Astrocyte of the hippocampus (primary cell): Measurements from ENCODE around the gene ADRM1.
A peak's percentile ranks its signal among the peaks of the same experiment; 100 is the strongest.

ENCODE experiments used
- DNase-seq: peaks from one replicate; pipeline ENCODE4 v3.0.0; 2011; ENCODE audit warnings: low read depth, low spot score

ADRM1 gene

DNA sequence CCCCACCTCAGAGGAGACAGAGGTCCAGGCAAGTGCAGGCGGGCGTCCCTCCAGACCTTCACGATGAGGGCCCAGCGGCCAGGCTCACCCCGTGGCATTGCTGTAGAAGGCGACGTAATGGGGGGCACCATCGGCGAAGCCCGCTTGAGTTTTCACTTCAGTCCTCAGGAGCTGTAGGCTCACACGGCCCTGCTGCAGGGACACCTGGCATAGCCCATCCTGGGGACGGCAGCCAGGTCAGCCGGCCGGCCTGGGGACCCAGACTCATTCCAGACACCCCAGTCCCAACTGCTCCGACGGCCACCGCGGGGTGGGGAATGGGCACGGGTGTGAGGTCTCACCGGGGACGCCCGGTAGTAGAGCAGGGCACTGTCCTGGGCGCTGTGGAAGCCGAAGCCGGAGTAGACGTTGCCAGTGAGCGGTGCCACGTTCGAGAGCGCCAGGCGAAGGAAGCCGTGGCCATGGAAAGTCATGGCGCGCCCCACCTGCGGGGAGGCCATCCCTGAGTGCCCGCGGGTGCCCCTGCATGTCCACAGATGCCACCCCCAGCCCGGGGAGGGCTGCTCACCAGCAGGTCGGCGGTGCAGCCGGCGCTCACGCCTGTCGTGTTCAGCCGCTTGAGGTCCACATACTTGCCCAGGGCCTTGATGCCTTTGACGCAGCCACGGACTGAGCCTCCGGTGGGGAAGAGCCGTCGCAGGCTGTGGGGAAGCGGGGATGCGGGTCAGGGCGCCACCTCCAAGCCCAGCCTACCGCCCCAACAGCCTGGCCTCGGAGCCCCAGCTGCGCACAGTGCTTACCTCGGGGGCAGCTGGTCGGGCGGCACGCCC, 9.2 kb downstream of the ADRM1 start:
- no peak for DNase-seq

DNA sequence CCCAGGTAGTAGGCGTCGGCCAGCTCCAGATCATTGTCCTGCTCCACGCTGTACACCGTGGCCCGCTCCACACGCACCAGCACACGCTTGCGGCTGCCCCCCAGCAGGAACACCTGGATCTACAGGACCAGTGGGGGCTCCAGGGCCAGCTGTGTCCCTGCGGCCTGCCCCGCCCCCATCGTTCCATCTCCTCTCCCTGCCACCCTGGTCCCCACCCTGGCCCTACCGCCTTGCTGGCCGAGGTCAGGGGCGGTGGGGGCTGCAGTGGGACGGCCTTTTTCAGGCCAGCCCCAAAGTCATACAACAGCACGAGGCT, 9.8 kb downstream of the ADRM1 start:
- DNase-seq: no peak

DNA sequence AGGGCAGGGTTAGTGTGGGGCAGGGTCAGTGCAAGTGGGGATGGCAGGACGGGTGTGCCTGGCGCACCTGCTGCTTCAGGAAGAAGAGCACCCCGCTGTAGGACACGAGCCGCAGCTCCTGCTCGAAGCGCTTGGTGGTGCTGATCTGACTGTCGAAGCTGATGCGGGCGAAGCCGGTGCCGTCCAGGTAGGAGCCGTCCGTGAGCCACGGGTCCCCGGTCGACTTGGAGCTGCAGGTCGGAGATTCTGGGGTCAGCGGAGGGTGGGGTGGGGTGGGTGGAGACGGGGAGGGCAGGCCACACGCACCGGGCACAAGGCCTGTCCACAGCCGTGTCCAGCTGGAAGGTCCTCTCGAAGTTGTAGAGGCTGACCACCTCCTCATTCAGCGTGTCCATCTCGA, 10.2 kb downstream of the ADRM1 start:
- DNase-seq: no peak

DNA sequence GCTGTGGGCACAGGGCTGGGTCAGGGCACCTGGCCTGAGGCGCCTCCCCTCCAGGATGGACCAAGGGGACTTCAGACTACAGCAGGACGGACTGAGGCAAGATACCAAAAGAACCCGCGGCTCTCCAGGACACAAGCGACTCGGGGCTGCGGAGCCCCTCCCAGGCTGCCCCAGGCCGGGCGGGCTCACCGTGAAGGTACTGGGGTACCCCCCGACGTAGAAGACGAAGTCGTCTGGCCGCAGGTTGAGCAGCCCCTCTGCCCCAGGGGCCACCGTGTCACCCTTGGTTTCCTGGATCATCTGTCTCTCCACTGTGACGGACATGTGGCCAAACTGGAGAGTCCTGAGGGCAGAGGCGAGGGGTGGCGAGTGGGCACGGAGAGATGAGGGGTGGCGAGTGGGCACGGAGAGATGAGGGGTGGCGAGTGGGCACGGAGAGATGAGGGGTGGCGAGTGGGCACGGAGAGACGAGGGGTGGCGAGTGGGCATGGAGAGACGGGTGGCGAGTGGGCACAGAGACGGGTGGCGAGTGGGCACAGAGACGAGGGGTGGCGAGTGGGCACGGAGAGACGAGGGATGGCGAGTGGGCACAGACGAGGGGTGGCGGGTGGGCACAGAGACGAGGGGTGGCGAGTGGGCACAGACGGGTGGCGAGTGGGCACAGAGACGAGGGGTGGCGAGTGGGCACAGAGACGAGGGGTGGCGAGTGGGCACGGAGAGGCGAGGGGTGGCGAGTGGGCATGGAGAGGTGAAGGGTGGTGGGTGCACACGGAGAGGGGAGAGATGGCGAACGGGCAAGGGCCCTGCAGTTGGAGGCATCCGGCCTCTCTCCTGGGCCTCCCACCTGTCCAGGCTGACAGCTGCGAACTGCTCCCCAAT, 10.9 kb downstream of the ADRM1 start:
- DNase-seq: no peak

DNA sequence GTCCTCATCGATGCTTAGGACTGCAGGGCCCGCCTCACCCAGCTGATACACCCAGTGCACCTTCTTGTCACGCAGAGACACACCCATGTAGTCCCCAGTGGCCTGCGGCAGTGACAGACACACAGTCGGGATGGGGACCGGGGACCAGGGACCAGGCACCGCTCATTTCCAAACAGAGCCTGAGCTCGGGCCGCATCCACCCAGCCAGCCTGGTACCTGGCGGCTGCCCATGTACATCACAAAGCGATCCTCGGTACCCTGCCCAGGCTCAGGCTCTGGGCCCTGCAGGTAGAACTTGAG, 11.5 kb downstream of the ADRM1 start:
- DNase-seq: no peak

DNA sequence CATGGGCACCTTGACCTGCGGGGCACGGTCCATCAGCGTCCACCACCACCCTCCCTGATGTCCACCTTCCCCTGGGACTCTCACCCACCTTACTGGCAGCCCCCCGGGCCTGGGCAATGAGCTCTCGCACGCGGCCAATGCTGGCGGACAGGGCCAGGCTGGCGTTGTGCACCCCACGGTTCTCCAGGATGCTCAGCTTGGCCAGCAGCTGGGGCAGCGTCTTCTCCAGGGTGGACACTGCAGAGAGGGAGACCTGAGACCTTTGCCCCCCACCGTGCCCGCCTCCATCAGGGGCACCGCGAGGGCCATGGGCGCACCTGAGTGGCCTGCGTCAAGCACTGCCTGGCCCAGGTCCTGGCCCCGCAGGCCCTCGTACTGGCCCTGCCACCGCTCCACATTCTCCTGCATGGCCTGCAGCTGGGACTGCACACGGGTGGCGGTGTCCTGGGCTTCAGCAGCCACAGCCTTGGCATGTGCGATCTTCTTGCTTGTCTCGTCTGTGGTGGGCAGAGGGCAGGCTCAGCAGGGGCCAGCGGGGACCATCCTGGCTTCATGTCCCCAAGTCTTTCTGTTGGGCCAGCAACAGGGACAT, 12.0 kb downstream of the ADRM1 start:
- no peak for DNase-seq

DNA sequence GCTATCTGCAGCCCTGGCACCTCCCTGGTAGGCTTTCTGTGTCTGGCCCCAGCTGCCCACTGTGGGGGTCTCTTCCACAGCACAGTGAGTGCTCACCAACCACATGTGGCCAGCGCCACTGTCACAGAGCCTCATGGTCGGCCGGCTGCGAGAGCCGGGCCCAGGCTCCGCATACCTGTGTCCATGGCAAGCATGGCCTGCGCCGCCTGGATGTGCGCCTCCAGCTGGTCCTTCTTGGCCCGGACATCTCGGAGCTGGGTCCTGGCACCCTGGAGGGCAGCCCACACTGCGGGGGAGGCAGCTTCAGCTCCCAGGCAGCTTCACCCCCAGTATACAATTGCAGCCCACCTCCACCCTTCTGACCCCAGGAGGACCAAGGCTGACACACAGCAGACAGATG, 13.0 kb downstream of the ADRM1 start:
- DNase-seq: no peak

DNA sequence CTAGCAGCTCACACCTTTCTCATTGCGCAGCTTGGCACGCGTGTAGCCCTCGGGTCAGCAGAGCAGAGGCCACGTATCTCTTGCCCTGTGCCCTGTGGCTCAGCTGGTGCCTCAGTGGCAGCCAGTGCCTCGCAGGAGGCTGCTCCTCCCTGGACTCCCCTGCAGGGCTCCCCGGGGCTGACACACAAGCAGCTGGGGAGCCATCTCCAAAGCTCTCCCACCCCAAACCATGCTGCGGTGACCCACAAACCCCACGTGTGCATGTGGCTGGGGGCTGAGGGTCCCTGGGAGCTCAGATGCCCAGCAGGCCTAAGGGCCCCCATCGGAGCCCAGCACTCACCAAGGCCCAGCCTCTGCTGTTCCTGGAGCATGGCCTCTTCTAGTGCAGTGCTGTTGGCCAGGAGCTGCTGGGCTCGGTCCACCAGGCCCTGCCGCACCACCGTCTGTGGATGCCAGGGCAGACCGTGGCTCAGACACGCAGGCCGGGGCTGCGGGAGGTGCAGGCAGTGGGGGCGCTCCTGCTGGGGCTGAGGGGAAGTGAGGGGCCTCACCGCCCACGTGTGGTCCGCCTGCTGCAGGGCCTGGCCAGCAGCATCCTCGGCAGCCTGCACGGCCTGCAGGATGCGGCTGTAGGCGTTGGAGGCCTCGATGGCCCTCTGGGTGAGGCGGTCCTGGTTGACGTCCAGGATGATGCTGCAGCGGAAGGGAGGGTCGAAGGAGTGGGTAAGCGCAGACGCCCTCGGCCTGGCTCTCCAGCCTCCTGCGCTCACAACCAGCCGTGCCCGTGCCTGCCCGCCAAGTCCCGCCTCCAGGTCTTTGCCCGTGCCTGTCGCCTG, 13.8 kb downstream of the ADRM1 start:
- no peak for DNase-seq

DNA sequence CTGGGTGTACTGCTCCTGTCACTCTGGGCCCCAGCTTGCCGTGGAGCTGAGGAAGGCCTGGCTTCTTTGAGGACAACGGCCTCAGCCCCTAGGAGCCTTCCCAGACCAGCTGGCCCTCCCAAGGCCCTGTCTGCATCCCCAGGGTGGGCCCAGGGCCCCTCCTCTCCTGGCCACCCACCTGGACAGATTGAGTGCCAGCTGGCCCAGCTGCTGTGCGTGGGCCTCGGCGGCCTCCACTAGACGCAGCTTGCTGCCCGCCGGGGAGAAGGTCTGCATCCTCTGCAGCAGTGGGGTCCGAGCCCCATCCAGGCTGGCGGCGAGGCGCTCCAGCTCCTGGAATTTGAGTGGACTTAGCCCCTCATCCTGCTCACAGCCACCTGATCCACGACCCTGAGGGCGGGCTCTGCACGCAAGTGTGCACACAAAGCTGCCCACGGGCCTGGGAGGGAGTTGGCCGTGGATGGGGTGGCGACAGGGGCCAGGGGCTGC, 14.4 kb downstream of the ADRM1 start:
- no peak for DNase-seq

DNA sequence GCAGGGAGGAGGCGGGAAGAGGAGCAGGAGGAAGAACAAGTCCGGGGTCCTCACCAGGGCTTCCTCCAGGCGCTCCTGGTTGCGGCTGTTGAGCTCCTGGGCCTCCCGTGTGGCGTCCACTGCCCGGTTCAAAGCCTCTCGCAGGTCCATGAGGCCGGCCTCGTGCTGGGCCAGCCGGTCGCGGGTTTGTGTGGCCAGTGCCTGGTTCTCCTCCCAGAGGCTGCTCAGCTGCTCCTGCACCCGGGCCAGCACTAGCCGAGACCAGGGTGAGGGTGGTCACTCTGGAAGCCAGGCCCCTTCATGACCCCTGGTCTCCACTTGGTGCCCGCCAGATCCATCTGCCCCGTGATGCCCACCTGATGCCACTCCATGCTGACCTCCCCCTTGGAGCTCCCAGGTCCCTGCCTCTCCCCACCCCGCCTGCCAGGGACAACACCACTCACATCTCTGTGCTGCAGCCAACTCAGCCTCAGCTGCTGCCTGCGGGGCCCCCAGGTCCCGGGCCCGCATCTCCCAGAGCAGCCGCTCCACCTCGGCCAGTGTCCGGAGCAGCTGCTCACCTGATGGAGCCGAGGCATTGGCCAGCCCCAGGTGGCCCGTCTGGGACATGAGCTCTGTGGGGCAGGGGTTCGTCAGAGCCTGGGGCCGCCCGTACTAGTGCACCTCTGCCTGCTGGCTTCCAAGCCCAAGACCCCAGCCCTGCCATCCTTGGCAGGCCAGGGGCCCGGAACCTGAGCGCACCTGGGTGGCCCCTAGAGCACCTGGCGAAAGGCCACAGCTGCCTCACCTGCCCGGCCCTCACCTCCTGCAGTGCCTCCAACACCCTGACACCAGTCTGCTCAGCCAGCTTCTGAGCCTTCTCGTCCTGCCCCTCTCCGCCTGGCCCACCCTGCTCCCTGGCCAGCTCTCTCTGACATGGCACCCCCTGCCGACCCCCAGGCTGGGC, 15.9 kb downstream of the ADRM1 start:
- no peak for DNase-seq

DNA sequence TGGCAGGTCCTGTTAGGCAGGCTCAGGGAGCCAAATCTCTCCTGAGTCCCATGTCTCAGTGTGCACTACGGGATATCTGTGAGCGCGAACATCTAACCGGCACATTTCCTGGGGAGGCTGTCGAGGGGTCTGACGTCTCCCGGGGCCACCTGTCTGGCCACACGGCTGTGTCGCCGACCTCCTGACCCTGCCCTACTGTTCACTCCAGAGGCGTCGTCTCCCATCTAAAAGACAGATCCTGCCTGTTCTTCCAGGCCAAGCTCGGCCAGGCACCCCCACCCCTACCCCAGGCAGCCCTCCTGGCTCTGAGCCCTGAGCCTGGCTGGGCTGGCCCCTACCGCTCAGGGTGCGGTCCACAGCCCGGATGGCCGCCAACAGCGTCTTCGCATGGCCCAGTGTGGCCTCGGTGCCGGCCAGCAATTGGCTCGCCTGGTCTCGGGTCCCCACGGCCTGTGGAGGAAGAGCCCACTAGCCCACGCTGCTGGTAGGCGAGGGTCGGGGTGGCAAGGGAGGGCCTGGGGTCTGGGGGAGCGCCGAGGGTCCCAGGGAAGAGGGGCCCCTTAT, 16.6 kb downstream of the ADRM1 start:
- no peak for DNase-seq

DNA sequence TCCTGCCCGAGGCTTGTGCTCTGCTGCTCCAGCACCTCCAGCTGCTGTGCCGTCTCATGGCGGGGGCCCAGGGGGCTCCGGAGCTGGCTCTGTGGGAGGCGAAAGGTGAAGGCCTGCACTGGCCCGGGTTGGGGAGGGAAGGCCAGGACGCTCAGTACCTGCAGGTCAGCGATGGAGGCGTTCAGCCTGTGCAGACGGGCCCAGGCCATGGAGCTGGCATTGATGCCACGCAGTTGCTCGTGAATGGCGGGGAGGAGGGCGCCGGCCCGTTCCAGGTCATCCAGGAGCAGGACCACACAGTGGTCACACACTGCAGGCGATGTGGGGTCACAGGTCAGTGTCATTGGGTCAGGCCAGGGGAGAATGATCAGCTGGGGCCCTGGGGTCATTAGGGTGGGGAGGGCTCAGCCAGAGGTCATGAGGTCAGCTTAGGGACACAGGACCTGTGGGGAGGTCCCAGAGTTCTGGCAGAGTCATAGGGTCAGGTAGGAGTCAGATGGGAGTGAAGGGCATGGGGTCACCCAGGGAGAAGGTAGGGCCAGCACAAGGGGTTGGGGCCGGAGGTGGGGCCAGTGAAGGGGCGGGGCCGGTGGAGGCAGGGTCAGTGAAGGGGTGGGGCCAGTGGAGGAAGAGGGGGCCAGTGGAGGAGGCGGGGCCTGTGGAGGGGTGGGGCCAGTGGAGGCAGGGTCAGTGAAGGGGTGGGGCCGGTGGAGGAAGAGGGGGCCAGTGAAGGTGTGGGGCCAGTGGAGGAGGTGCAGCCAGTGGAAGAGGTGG, 18.0 kb downstream of the ADRM1 start:
- no peak for DNase-seq

DNA sequence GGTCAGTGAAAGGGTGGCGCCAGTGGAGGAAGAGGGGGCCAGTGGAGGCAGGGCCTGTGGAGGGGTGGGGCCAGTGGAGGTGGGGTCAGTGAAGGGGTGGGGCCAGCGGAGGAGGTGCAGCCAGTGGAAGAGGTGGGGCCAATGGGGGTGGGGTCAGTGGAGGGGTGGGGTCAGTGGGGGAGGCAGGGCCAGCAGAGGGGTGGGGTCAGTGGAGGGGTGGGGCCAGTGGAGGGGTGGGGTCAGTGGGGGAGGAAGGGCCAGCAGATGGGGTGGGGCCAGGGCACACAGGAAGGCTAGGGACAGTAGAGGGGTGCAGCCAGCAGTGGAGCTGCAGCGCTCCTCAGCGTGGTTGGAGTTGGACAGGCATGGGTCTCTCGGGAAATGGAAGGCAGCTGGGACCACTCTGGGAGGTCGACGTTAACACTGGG, 18.7 kb downstream of the ADRM1 start:
- DNase-seq: peak; percentile 23

DNA sequence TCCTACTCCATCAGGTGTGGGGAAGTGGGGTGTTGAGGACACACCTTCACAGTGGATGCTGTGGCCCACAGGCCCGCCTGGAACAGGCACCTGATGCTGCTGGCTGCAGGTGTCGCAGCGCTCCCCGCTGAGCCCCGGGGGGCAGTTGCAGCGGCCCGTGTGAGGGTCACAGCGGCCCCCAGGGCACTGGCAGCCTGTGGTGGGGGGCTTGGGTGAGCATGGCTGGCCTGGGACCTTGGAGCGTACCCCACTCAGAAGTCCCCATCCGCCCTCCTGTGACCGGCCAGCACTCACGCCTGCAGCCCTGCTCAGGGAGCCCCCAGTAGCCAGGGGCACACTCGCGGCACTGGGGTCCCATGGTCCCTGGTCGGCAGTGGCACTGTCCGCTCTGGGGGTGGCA, 19.2 kb downstream of the ADRM1 start:
- DNase-seq: no peak

DNA sequence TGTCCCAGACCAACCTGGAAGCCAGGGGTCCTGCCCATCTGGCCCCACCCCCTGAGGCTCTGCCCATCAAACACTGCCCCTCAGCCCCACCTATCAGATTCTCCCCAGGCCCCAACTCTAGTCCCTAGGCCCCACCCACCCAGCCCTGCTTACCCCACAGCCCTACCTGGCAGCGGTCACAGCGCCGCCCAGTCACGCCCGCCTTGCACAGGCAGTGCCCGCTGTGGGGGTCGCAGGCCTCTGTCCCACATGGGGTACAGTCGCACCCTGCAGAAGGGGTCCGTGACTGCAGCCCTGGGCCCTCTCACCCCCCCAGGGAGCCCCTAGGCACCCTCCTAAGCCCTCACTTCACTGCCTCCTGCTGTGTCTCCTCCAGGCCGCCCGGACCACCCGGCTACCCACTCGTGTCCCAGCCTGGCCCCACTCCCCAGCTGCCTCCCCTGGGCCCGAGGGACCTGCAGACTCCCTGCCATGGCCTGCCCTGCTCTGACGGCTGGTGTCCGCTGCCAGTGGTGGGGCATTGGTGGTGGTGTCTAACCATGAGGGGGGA, 19.8 kb downstream of the ADRM1 start:
- DNase-seq: no peak

DNA sequence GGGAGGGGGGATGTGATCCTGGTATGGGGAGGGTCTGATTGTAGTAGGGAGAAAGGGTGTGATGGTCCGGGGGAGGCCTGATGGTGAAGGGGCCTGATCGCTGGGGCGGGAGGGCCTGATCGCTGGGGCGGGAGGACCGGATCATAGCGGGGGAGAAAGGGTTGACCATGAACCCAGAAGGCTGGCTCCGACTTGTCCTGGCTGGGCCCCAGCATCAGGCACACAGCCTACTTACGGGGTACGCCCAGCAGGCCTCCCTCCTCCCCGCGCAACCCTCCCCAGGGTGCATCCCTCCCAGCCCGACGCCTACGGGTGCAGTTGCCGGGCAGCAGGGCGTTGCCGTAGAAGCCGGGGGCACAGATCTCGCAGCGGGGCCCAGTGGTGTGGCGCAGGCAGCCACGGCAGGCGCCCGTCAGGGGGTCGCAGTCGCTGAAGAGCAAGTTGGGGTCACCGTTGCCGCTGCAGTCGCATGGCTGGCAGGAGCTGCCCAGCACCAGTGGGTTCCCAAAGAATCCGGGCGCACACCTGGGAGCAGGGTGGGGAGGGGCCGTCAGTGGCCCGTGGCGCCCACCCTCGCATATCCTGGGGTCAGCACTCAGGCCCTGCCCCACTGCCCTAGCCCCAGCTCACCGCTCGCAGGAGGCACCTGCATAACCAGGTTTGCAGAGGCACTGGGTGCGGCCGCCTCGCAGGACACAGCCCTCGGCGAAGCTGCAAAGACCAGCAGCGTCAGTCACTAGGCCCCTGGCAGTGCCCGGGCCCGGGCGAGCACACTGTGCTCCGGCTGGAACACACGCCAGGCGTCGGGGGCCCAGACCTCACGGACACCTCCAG, 20.6 kb downstream of the ADRM1 start:
- DNase-seq: no peak

DNA sequence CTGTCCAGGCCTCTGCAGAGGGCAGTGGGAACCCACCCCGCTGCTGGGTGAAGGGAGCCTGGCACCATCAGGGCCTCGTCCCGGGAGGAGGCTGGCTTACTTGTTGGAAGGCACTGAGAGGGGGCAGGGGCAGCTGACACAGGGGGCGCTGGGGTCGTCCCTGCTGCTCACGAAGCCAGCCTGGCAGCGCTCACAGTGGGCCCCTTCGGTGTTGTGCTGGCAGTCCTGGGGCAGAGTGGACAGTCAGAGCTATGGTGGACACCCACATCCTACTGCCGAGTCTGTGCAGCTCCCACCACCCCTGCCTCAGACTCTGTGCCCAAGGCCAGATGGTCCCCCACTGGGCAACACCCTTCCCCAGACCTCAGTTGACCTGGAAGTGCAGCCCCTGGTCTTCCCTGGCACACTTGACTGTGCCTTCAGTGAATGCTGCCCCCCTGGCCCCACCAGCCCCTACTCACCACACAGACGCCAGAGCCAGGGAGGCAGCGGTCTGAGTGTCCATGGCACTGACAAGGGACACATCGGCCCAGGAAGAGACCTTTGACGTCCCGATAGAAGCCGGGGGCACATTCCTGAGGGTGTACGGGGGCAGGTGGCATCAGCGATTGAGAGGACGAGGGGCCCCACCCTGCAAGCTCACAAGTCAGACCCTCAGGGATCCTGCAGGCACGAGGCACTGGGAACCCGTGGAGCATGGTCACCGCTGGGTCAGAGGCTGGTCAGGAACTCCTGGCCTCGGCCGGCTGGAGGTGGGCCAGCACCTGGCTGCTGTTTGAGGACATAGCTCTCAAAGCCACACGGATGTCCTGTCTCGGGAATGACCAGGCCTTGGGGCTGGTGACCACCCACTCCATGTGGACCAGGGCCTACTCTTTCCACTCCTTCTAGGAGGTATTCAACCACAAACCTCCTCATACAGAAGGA, 21.4 kb downstream of the ADRM1 start:
- no peak for DNase-seq
